Suprapubic skin (tissue), 4 donors: ENCODE data around the gene CACNA2D4.

ENCODE experiments used
- CTCF ChIP-seq, 2 donors: fragments of 200-600 bp in 1 of 2; fragments of 450-650 bp in 1 of 2; sonication (generic) in 1 of 2; IDR thresholded peaks; one replicate each; pipeline ENCODE4 v1.5.1; 2016 to 2019; ENCODE audit warnings: antibody characterized with exemption in 2 of 2, mild to moderate bottlenecking in 1 of 2, moderate library complexity in 1 of 2
- POLR2A ChIP-seq, 2 donors: fragments of 450-650 bp; IDR thresholded peaks; one replicate each; pipeline ENCODE4 v1.6.1; 2017; ENCODE audit warnings: antibody characterized with exemption in 2 of 2, mild to moderate bottlenecking in 2 of 2, moderate library complexity in 2 of 2
- POLR2AphosphoS5 ChIP-seq, 3 donors: sonication (generic); formaldehyde crosslinking; IDR thresholded peaks; one replicate each; pipeline ENCODE4 v1.6.1; 2017; ENCODE audit warnings: antibody characterized with exemption in 3 of 3

- no peak for TF ChIP-seq CTCF (IDR thresholded peaks at IDR 0.05)
- no peak for TF ChIP-seq POLR2A (IDR thresholded peaks at IDR 0.05)
- no peak for TF ChIP-seq POLR2AphosphoS5 (IDR thresholded peaks at IDR 0.05)
These were observed 107.5 kb downstream of the CACNA2D4 start for GRCh38 chr12:1810931-1811280.
